Naive thymus-derived CD8-positive, alpha-beta T cell (primary cell): ENCODE data around the gene HBG1. TPM values are rescaled to one million over a fixed set of nuclear protein-coding genes. Genes with fewer than 3 reads are reported as not detected.
"Not testable (repeated sequence)": the region's sequence is repeated elsewhere in the genome, so short reads cannot be mapped to it uniquely, and the experiment has no call there.

ENCODE experiments used
- ATAC-seq, 2 donors: fragments of 150-1000 bp; cut with Tn5 transposase in 1 of 2; sonication (Bioruptor Pico), chemical (Tn5 transposase) in 1 of 2; 1 replicate in 1 of 2; 2 replicates in 1 of 2; pipeline ENCODE4 v1.10.0; 2021; ENCODE audit warnings: mild to moderate bottlenecking in 2 of 2, moderate library complexity in 2 of 2
- POLR2A ChIA-PET: fragments of 350-600 bp; sonication (Branson Sonifier 250); formaldehyde crosslinking; loops from one replicate; lab custom pipeline; 2021; ENCODE audit warnings: antibody characterized with exemption; lab: Charles Lee
- DNase-seq, 10 donors: peaks; one replicate each; pipeline versions ENCODE4 v3.0.0 to v3.0.0-alpha.2; 2020 to 2022
- H3K27ac Mint-ChIP-seq, 10 donors: one replicate each; pipeline ENCODE4 v1.8.0; 2020 to 2022; ENCODE audit warnings: mild to moderate bottlenecking in 10 of 10, mixed read lengths in 10 of 10, moderate library complexity in 4 of 10, inconsistent platforms in 1 of 10
- H3K27me3 Mint-ChIP-seq, 5 donors: one replicate each; pipeline ENCODE4 v1.8.0; 2021 to 2022; ENCODE audit warnings: mixed read lengths in 5 of 5
- H3K36me3 Mint-ChIP-seq, 3 donors: one replicate each; pipeline ENCODE4 v1.8.0; 2020 to 2022; ENCODE audit warnings: mixed read lengths in 3 of 3, mild to moderate bottlenecking in 2 of 3, inconsistent platforms in 1 of 3
- H3K4me1 Mint-ChIP-seq, 4 donors: one replicate each; pipeline ENCODE4 v1.8.0; 2021 to 2022; ENCODE audit warnings: mixed read lengths in 4 of 4
- H3K4me3 Mint-ChIP-seq, 10 donors: one replicate each; pipeline ENCODE4 v1.8.0; 2020 to 2022; ENCODE audit warnings: mild to moderate bottlenecking in 10 of 10, mixed read lengths in 10 of 10, moderate library complexity in 6 of 10, inconsistent platforms in 1 of 10
- H3K9me3 Mint-ChIP-seq, 9 donors: one replicate each; pipeline ENCODE4 v1.8.0; 2020 to 2022; ENCODE audit warnings: mixed read lengths in 9 of 9, mild to moderate bottlenecking in 3 of 9, inconsistent platforms in 1 of 9, moderate library complexity in 1 of 9
- polyA plus RNA-seq, 3 donors: library from polyadenylated mRNA; unstranded; fragments of 300-500 nt; fragmentation: Illumina TruSeq; gene quantifications; one replicate each; pipeline ENCODE4 v1.2.3, GENCODE V29; 2021
- total RNA-seq, 8 experiments: library from RNA in 2 of 8; stranded (reverse) in 2 of 8; gene quantifications; one replicate each; pipeline ENCODE4 v1.2.3 and lab custom pipeline; 2021 to 2026

HBG1 gene
- total and polyA plus RNA-seq, 5 experiments from 2014 or later = not detected

DNA sequence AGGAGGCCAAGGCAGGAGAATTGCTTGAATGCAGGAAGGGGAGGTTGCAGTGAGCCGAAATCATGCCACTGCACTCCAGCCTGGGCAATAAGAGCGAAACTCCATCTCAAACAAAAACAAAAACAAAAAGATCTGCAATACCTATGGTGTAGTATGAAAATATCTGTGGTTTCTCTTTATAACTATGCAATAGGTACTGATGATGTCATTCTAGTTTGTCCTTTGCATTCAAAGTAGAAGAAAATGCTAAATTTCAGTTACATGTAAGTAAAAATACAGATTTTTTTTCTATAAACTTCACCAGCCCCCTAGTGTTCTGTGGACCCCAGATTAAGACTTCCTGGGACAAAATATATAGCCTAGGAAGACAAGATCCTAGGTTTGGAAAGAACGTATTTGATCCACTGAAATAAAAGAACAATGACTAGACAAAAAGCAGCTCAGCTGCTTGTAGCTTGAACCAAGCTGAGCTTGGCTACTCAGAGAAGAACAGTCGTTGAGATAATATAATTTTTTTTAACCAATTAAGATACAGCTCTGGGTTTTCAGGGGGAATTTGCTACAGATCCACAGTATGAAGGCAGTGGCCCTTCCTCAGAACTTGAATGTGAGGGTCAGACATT lies 22.8 kb upstream of the HBG1 start:
- ATAC-seq (no peak), DNase-seq (no peak)
- H3K4me1 Mint-ChIP-seq = no peaks in the 10 kb centered on the region
- no peak overlapping the region for H3K27ac Mint-ChIP-seq
- H3K27me3 Mint-ChIP-seq = peaks cover 2 to 9% (median 5%) of the 10 kb centered on the region in 5 donors
- H3K36me3 Mint-ChIP-seq = no peaks in the 10 kb centered on the region
- H3K4me3 Mint-ChIP-seq = no peak overlapping the region
- POLR2A ChIA-PET = no interaction called here
- no peaks in the 10 kb centered on the region for H3K9me3 Mint-ChIP-seq

DNA sequence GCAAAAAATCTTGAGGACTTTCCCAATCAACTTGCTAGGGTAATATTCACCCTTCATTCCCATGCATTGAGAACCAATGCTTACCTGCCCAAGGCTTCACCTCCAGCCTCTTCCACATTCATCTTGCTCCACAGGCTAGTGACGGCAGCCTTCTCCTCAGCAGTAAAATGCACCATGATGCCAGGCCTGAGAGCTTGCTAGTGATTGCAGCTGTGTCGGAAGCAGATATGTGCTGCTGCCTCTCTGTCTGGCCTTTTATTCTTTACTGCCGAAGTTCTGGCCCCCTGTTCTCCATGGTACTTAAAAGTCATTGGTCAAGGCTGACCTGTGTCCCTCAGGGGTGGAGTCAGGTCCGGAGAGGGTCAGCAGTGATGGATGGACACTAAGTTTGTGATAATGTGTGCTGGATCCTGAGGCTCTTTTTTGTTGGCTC lies 20.1 kb upstream of the HBG1 start, which contains the start of gene HBE1:
Gene HBE1 (minus strand): TSS at position 231 of the 433 bp plus-strand sequence. CDS start 55 bp downstream, at position 176.
- POLR2A ChIA-PET = no interaction called here
- H3K4me3 Mint-ChIP-seq = no peak within 1 kb of the TSS
- ATAC-seq (no peak), DNase-seq (no peak)
- H3K4me1 Mint-ChIP-seq = no peaks in the 10 kb centered on the region
- H3K36me3 Mint-ChIP-seq = no peaks in the 10 kb centered on the region
- H3K27me3 Mint-ChIP-seq = peaks cover 2 to 9% (median 5%) of the 10 kb centered on the region in 5 donors
- H3K9me3 Mint-ChIP-seq = no peaks in the 10 kb centered on the region
- no peak within 1 kb of the TSS for H3K27ac Mint-ChIP-seq

DNA sequence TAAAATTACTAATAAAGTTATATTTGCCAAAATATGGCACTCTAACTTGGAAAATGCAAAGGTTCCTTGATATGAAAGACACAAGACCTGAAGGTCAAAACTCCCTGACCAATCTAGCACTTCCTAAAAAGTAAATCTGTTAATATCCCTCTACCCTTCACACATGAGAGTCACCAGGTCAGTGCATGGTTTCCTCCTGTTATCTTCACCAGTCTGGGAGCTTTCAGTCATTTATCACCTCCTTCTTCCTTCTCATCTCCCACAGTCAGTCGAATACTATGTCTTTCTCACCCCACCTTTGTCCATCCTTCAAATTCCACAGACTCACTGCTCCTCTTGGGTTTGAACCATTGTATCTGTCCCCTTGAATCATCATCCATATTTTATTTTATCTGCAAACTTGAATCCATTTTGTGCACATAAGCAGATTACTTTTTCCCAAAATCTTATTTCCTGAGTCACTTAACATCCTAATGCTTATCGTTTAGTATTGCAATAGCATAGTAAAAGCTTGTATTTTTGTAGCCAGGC lies 17.4 kb upstream of the HBG1 start:
- ATAC-seq = no peak

DNA sequence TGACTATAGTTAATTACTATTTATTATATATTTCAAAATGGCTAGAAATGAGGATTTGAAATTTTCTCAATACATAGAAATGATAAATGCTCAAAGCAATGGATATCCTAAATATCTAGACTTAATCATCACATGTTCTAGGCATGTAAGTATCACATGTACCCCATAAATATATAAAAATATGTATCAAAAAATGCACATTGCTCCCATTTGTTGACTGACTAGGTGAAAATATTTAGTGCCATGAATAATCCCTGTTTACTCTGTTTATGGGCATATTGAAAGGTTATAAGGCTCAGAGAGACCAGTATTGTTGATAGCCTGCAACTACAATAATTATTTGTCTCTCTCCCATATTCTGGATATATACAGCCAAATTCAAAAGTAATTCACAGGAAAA lies 17.0 kb upstream of the HBG1 start:
- Mint-ChIP-seq H3K9me3 (peaks cover 0 to 4% (median 0%) of the 10 kb centered on the region in 9 donors), H3K27ac (no peak overlapping the region), H3K4me1 (peaks cover 0 to 2% (median 0%) of the 10 kb centered on the region in 4 donors), H3K27me3 (peaks cover 0 to 16% (median 2%) of the 10 kb centered on the region in 5 donors), H3K36me3 (no peaks in the 10 kb centered on the region), H3K4me3 (no peak overlapping the region)
- DNase-seq = no peak
- no peak for ATAC-seq
- POLR2A ChIA-PET = no interaction called here

More for the DNA sequence above, 17.4 kb upstream of the HBG1 start:
- Mint-ChIP-seq H3K27ac (no peak overlapping the region), H3K9me3 (peaks cover 0 to 4% (median 0%) of the 10 kb centered on the region in 9 donors), H3K4me1 (peaks cover 0 to 2% (median 0%) of the 10 kb centered on the region in 4 donors), H3K4me3 (no peak overlapping the region), H3K36me3 (no peaks in the 10 kb centered on the region), H3K27me3 (peaks cover 0 to 18% (median 4%) of the 10 kb centered on the region in 5 donors)
- DNase-seq = no peak
- POLR2A ChIA-PET = no interaction called here

DNA sequence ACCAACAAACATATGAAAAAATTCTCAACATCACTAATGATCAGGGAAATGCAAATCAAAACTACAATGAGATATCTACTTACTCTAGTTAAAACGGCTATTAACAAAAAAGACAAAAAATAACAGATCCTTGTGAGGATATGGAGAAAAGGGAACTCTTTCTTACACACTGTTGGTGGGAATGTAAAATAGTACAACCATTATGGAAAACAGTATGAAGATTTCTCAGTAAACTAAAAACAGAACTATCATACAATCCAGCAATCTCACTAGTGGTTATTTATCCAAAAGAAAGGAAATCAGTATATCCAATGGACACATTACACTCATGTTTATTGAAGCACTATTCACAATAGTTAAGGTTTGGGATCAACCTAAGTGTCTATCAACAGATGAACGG lies 16.2 kb upstream of the HBG1 start:
- no peaks in the 10 kb centered on the region for H3K36me3 Mint-ChIP-seq
- DNase-seq (no peak), ATAC-seq (no peak)
- POLR2A ChIA-PET = no interaction called here
- H3K4me3 Mint-ChIP-seq = no peak overlapping the region
- no peak overlapping the region for H3K27ac Mint-ChIP-seq
- H3K4me1 Mint-ChIP-seq = peaks cover 0 to 2% (median 0%) of the 10 kb centered on the region in 4 donors
- peaks cover 0 to 10% (median 0%) of the 10 kb centered on the region in 5 donors for H3K27me3 Mint-ChIP-seq
- H3K9me3 Mint-ChIP-seq = peaks cover 0 to 8% (median 0%) of the 10 kb centered on the region in 9 donors

DNA sequence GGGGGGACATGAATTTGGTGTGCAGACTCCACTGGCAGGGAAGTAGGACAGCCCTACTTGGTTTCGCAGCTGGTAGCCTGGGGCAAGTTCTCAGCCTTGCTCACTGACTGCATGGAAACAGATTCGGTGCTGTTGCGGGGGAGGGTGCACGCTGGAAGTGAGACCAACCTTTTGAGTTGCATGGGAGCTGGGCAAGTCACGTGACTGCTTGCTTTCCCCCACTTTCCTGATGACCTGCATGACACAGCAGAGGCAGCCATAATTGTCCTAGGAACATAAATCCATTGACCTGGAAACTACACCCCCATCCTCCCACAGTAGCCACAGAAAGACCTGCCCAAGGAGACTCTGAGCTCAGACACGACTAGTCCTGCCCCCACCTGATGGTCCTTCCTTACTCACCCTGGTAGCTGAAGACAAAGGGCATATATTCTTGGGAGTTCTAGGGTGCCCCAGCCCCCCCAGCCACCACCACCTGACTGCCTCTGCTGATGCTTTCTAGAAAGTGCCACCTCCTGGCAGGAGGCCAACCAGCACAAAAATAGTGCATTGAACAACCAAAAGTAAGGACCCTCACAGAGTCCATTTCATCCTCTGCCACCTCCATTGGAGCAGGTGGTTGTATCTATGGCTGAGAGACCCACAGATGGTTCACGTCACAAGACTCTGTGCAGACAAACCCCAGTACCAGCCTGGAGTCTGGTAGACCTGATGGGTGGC lies 9.0 kb upstream of the HBG1 start:
- H3K9me3 Mint-ChIP-seq = peaks cover 0 to 30% (median 13%) of the 10 kb centered on the region in 9 donors
- ATAC-seq (no peak), DNase-seq (no peak)
- no peak overlapping the region for H3K4me3 Mint-ChIP-seq
- H3K27ac Mint-ChIP-seq = no peak overlapping the region
- H3K4me1 Mint-ChIP-seq = peaks cover 0 to 2% (median 0%) of the 10 kb centered on the region in 4 donors
- POLR2A ChIA-PET = no interaction called here
- H3K27me3 Mint-ChIP-seq = peaks cover 2 to 63% (median 4%) of the 10 kb centered on the region in 5 donors
- H3K36me3 Mint-ChIP-seq = peaks cover 0 to 11% (median 0%) of the 10 kb centered on the region in 3 donors

DNA sequence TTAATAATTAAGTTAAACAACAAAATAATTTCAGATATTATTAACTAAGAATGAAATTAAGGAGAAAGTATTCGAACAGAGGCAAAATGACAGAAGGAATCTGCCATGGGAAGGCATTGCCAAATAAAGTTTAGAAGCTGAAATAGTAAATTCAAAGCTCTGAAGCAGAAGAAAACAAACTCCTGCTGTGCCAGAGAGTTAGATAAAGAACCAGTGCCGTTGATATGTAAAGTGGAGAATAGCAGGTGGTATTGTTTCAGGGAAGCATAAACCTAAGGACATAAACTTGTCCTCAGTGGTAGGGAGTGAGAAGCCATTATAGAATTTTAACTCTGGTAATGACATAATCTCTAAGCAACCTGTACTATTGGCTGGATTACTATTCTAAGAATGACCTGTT lies 7.6 kb upstream of the HBG1 start:
- no peak for ATAC-seq
- POLR2A ChIA-PET = no interaction called here
- H3K4me3 Mint-ChIP-seq = no peak overlapping the region
- peaks cover 0 to 29% (median 13%) of the 10 kb centered on the region in 9 donors for H3K9me3 Mint-ChIP-seq
- H3K27me3 Mint-ChIP-seq = peaks cover 4 to 63% (median 7%) of the 10 kb centered on the region in 5 donors
- no peaks in the 10 kb centered on the region for H3K4me1 Mint-ChIP-seq
- no peak overlapping the region for H3K27ac Mint-ChIP-seq
- no peak for DNase-seq
- peaks cover 0 to 11% (median 0%) of the 10 kb centered on the region in 3 donors for H3K36me3 Mint-ChIP-seq

DNA sequence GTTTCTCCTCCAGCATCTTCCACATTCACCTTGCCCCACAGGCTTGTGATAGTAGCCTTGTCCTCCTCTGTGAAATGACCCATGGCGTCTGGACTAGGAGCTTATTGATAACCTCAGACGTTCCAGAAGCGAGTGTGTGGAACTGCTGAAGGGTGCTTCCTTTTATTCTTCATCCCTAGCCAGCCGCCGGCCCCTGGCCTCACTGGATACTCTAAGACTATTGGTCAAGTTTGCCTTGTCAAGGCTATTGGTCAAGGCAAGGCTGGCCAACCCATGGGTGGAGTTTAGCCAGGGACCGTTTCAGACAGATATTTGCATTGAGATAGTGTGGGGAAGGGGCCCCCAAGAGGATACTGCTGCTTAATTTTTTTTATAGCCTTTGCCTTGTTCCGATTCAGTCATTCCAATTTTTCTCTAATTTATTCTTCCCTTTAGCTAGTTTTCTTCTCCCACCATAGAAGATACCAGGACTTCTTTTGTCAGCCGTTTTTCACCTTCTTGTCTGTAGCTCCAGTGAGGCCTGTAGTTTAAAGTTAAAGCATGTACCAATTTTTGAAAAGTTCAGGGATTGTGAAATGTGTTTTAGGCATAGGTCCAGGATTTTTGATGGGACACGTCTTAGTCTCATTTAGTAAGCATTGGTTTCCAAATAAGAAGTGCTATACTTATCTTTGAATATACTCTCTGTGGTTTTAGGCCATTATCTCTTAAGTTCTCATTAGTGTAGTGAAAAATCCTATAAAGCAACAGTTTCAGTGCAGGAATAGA lies 5.2 kb upstream of the HBG1 start, which contains the start of gene HBG2:
Gene HBG2 (minus strand): TSS at position 136 of the 768 bp plus-strand sequence. CDS start 53 bp downstream, at position 83.
- peaks cover 0 to 15% (median 5%) of the 10 kb centered on the region in 9 donors for H3K9me3 Mint-ChIP-seq
- H3K4me3 Mint-ChIP-seq, POLR2A ChIA-PET, H3K4me1 Mint-ChIP-seq, DNase-seq, ATAC-seq: not testable (repeated sequence)
- H3K36me3 Mint-ChIP-seq = peaks cover 0 to 11% (median 0%) of the 10 kb centered on the region in 3 donors
- H3K27ac Mint-ChIP-seq = peak within 1 kb of the TSS in 1 of 10 donors; percentile 32
- H3K27me3 Mint-ChIP-seq = peaks cover 4 to 64% (median 7%) of the 10 kb centered on the region in 5 donors

DNA sequence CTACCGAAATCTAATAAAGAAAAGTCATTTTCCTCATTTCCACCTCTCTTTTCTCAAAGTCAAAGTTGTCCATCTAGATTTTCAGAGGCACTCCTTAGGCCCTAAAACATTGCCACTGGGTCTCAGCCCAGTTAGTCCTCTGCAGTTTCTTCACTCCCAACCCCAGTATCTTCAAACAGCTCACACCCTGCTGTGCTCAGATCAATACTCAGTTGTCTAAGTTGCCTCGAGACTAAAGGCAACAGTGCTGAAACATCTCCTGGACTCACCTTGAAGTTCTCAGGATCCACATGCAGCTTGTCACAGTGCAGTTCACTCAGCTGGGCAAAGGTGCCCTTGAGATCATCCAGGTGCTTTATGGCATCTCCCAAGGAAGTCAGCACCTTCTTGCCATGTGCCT lies 4.4 kb upstream of the HBG1 start:
- not testable (repeated sequence) for ATAC-seq, H3K27ac Mint-ChIP-seq

DNA sequence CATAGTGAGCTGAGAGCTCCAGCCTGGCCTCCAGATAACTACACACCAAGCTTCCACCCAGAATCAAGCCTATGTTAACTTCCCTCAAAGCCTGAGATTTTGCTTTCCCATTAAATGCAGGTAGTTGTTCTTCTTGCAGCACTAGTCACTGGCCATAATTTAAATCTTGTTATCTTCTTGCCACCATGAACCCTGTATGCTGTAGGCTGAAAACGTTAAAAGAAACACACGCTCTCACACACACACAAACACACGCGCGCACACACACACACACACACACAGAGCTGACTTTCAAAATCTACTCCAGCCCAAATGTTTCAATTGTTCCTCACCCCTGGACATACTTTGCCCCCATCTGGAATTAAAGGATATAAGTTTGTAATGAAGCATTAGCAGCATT lies 3.8 kb upstream of the HBG1 start:
- H3K4me1 Mint-ChIP-seq, H3K27ac Mint-ChIP-seq, DNase-seq, H3K4me3 Mint-ChIP-seq, POLR2A ChIA-PET, H3K36me3 Mint-ChIP-seq, H3K9me3 Mint-ChIP-seq, ATAC-seq: not testable (repeated sequence)
- peaks cover 4 to 52% (median 7%) of the 10 kb centered on the region in 5 donors for H3K27me3 Mint-ChIP-seq

More for the DNA sequence above, 4.4 kb upstream of the HBG1 start:
- DNase-seq, H3K36me3 Mint-ChIP-seq, H3K4me3 Mint-ChIP-seq, H3K9me3 Mint-ChIP-seq, H3K4me1 Mint-ChIP-seq, POLR2A ChIA-PET: not testable (repeated sequence)
- peaks cover 4 to 55% (median 7%) of the 10 kb centered on the region in 5 donors for H3K27me3 Mint-ChIP-seq

DNA sequence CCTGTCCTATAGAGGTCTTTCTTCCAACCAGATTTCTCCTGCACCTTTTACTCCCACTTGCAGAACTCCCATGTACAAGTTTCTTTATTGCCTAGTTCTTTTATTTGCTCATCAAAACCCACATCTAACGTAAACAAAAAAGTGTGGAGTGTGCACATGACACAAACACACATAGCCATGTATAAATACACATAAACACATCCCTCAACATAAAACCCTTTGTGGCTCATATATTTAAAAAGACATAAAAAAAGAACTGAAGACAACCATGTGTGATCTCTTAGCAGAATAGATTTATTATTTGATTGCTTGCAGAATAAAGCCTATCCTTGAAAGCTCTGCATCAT lies 3.2 kb upstream of the HBG1 start:
- Mint-ChIP-seq H3K4me3 (no peak overlapping the region), H3K4me1 (no peaks in the 10 kb centered on the region), H3K27ac (no peak overlapping the region), H3K36me3 (no peaks in the 10 kb centered on the region), H3K27me3 (peaks cover 4 to 49% (median 7%) of the 10 kb centered on the region in 5 donors), H3K9me3 (peaks cover 0 to 3% (median 0%) of the 10 kb centered on the region in 9 donors)
- DNase-seq = no peak
- ATAC-seq = no peak
- POLR2A ChIA-PET = no interaction called here

DNA sequence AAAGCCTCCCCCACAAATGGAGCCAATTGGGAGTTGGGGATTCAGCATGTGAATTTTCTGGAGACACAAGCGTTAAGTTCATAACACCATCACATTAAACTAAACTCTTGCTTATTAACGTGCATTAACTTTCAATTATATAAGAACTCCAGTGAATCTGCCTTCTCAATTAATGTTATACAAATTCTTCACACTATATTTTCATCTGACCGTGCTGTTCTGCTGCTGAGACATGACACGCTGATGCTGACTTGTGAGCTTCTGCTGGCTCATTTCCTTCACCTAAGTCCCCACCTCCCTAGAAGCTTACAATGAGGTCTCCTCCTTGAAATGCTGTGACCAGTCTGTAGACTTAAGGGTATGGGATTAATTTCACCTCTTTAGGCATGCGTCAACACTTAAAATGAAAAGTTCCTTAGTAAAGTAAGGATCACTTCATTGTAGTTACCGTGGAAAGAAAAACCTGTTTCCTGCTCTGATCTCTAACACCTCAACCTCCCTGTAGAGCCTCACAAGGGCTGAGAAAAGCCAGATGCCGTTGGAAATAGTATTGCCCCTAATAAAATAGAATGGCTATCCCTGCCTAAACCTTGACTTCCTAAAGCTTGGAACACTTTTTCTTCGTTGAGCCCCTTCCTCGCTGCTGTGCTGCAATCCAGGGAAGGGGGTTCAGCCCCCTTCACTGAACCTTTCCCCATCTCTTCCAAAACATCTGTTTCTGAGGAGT lies 2.7 kb upstream of the HBG1 start:
- Mint-ChIP-seq H3K4me1 (no peaks in the 10 kb centered on the region), H3K27ac (no peak overlapping the region), H3K27me3 (peaks cover 0 to 44% (median 7%) of the 10 kb centered on the region in 5 donors), H3K36me3 (no peaks in the 10 kb centered on the region), H3K4me3 (no peak overlapping the region), H3K9me3 (peaks cover 0 to 1% (median 0%) of the 10 kb centered on the region in 9 donors)
- DNase-seq (no peak), ATAC-seq (no peak)
- POLR2A ChIA-PET = no interaction called here
